Breast epithelium (tissue), 3 donors: Measurements from ENCODE around the gene ZW10.

ENCODE experiments used
- POLR2A ChIP-seq: fragments of 450-650 bp; IDR thresholded peaks from one replicate; pipeline ENCODE4 v1.6.1; 2016; ENCODE audit warnings: antibody characterized with exemption, mild to moderate bottlenecking, moderate library complexity
- POLR2AphosphoS5 ChIP-seq, 3 donors: sonication (generic); formaldehyde crosslinking; IDR thresholded peaks; one replicate each; pipeline ENCODE4 v1.6.1; 2017; ENCODE audit warnings: antibody characterized with exemption in 3 of 3
- TF ChIP-seq, protein P1 (sequence below), 3 donors: fragments of 450-650 bp; IDR thresholded peaks; one replicate each; pipeline ENCODE4 v1.5.1; 2016 to 2017; ENCODE audit warnings: antibody characterized with exemption in 3 of 3, mild to moderate bottlenecking in 3 of 3, moderate library complexity in 3 of 3

DNA sequence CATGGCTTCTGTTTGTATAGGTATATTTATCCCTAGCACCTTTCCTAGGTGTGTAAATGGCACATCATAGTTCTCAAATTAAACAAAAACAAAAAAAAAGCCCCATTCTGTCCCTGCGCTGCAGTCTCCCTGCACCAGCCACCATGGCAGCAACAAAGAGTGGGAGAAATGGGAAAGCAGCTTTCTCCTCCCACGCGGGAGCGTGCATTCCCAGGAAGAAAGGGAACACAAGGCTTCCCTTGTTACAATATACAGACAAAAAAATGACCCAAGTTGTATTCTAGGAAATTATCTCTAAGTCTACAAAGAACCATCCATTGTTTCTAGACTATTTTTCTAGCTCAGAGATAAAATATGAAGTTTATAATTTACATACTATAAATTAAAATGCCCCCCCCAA, 51.3 kb downstream of the ZW10 start:
- TF ChIP-seq, protein P1, sequence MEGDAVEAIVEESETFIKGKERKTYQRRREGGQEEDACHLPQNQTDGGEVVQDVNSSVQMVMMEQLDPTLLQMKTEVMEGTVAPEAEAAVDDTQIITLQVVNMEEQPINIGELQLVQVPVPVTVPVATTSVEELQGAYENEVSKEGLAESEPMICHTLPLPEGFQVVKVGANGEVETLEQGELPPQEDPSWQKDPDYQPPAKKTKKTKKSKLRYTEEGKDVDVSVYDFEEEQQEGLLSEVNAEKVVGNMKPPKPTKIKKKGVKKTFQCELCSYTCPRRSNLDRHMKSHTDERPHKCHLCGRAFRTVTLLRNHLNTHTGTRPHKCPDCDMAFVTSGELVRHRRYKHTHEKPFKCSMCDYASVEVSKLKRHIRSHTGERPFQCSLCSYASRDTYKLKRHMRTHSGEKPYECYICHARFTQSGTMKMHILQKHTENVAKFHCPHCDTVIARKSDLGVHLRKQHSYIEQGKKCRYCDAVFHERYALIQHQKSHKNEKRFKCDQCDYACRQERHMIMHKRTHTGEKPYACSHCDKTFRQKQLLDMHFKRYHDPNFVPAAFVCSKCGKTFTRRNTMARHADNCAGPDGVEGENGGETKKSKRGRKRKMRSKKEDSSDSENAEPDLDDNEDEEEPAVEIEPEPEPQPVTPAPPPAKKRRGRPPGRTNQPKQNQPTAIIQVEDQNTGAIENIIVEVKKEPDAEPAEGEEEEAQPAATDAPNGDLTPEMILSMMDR (IDR thresholded peaks at IDR 0.05): no peak
- no peak for TF ChIP-seq POLR2A
- TF ChIP-seq POLR2AphosphoS5 (IDR thresholded peaks at IDR 0.05): no peak
